Measurements from ENCODE around the gene FAAH.

The FAAH gene

GRCh38 chr1:46407636-46408035, 13.5 kb downstream of the FAAH start:
- no peak for TF ChIP-seq CTCF (IDR thresholded peaks at IDR 0.05; ENCODE audit: unreplicated experiment in 3 of 3)
- Mint-ChIP-seq H3K27me3 (ENCODE audit: low read depth) (peaks cover 15% of the 10 kb centered on the region), H3K4me1 (peaks cover 14% of the 10 kb centered on the region), H3K9me3 (no peaks in the 10 kb centered on the region), H3K36me3 (ENCODE audit: low read depth) (peaks cover 3% of the 10 kb centered on the region), H3K4me3 (peak overlapping the region in 2 of 3 experiments; percentile 24 to 80), H3K27ac (no peak overlapping the region)

- Mint-ChIP-seq H3K4me3 (no peak overlapping the region), H3K4me1 (peaks cover 12% of the 10 kb centered on the region), H3K9me3 (no peaks in the 10 kb centered on the region), H3K27me3 (ENCODE audit: low read depth) (peaks cover 15% of the 10 kb centered on the region), H3K36me3 (ENCODE audit: low read depth) (peaks cover 3% of the 10 kb centered on the region), H3K27ac (no peak overlapping the region)
- no peak for TF ChIP-seq CTCF (IDR thresholded peaks at IDR 0.05; ENCODE audit: unreplicated experiment in 3 of 3)
Measured at GRCh38 chr1:46408356-46409062, 14.4 kb downstream of the FAAH start.

- H3K9me3 Mint-ChIP-seq = no peaks in the 10 kb centered on the region
- H3K27me3 Mint-ChIP-seq (ENCODE audit: low read depth) = peaks cover 9% of the 10 kb centered on the region
- TF ChIP-seq CTCF (IDR thresholded peaks at IDR 0.05; ENCODE audit: unreplicated experiment in 3 of 3) = no peak
- peaks cover 5% of the 10 kb centered on the region for H3K36me3 Mint-ChIP-seq (ENCODE audit: low read depth)
- H3K4me1 Mint-ChIP-seq = peaks cover 9% of the 10 kb centered on the region
- no peak overlapping the region for H3K27ac Mint-ChIP-seq
- no peak overlapping the region for H3K4me3 Mint-ChIP-seq
Measured at GRCh38 chr1:46409063-46409372, 14.9 kb downstream of the FAAH start.

GRCh38 chr1:46410156-46411009, 16.3 kb downstream of the FAAH start:
- Mint-ChIP-seq H3K36me3 (ENCODE audit: low read depth) (peaks cover 6% of the 10 kb centered on the region), H3K27me3 (ENCODE audit: low read depth) (peaks cover 9% of the 10 kb centered on the region), H3K4me3 (no peak overlapping the region), H3K27ac (no peak overlapping the region), H3K9me3 (no peaks in the 10 kb centered on the region), H3K4me1 (peaks cover 9% of the 10 kb centered on the region)
- no peak for TF ChIP-seq CTCF (IDR thresholded peaks at IDR 0.05; ENCODE audit: unreplicated experiment in 3 of 3)

GRCh38 chr1:46411010-46411405, 16.9 kb downstream of the FAAH start:
- Mint-ChIP-seq H3K27ac (no peak overlapping the region), H3K27me3 (ENCODE audit: low read depth) (peaks cover 9% of the 10 kb centered on the region), H3K4me3 (no peak overlapping the region), H3K4me1 (peaks cover 9% of the 10 kb centered on the region), H3K9me3 (no peaks in the 10 kb centered on the region), H3K36me3 (ENCODE audit: low read depth) (peaks cover 6% of the 10 kb centered on the region)
- TF ChIP-seq CTCF (IDR thresholded peaks at IDR 0.05; ENCODE audit: unreplicated experiment in 3 of 3) = no peak
